GM19351 (cell line): ENCODE data around the gene LRIF1.
"Not testable (repeated sequence)": the region's sequence is repeated elsewhere in the genome, so short reads cannot be mapped to it uniquely, and the experiment has no call there.

ENCODE experiments used
- ATAC-seq: cut with Tn5 transposase; IDR thresholded peaks from one replicate; pipeline ENCODE4 v1.9.1; 2021; ENCODE audit warnings: mild to moderate bottlenecking, moderate library complexity; ENCODE audit not compliant: unreplicated experiment

The LRIF1 gene

DNA sequence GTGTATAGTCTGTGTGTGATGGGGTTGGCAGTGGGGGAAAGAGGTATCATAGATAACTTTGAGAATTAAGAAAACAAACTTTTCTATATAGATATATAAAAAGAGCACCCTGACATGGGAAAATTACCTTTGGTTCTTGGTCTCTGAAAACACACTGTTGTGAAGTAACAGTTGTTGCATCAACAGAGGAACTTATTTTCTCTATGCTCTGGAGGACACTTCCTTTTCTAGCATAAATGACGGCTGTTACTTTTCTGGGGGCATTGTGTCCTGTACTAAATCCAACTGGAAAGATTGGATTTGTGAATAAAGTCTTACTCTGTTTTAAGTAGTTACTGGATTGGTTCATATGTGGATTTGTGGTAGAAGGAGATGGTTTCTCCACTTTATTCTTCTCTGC, 12.6 kb downstream of the LRIF1 start:
- no peak for ATAC-seq

DNA sequence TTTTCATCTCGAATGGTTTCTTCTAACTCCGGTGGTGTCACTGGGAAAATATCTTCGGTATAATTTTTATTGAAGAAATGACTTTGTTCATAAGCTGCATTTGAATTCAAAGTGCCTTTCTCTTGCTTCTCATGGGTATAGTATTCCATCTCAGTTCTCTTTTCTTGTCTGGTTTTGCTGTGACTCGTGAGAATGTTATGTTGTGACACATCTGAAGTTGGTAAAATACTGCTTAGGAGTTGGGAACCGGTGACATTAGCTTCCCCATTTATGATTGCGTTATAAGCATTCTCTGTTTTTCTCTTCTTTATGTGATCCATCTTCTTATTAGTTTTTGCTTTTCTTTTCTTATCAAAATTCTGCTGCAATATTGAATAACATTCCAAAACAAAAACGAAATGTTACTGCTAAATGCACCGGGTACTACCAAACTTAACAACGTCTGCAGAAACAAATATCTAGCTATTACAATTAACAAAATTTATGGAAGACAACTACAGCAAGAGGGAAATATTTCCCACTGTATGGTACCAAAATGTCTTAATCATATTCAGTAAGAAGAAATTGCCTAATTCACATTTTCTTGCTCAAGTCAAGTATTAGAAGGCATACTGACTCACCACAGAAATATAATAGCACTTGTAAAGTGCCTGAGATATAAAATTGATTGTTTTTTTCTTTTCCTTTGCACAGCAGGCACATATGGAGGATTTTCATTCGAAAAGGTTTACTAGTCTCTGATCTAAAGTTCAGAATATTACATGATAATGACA, 15.5 kb downstream of the LRIF1 start:
- ATAC-seq, result no peak

DNA sequence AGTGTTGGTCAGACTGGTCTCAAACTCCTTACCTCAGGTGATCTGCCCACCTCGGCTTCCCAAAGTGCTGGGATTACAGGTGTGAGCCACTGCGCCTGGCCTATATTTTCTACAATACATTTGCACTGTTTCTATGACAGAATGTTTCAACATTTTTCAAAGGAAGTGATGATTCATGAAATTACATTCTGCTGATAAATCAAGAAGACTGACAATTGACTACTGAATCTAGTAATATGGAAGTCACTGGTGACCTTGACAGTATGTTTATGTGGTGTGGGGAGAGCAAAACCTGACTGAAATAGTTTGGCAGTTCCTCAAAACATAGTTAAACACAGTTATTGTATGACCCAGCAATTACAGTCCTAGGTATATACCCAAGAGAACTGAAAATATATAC, 18.1 kb downstream of the LRIF1 start:
- ATAC-seq, result no peak

DNA sequence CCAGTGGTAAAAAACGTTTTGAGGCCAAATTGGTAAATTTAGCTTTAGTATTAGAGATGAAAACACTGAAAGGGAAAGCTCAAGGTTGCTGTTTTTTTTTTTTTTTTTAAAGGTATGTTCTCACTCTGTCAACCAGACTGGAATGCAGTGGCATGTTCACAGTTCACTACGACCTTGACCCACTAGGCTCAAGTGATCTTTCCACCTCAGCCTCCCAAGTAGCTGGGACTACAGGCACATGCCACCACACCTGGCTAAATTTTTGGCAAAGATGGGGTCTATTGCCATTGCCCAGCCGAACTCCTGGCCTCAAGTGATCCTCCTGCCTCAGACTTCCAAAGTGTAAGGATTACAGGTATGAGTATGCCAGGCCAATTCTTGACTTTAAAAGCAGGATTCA, 18.9 kb downstream of the LRIF1 start:
- no peak for ATAC-seq

DNA sequence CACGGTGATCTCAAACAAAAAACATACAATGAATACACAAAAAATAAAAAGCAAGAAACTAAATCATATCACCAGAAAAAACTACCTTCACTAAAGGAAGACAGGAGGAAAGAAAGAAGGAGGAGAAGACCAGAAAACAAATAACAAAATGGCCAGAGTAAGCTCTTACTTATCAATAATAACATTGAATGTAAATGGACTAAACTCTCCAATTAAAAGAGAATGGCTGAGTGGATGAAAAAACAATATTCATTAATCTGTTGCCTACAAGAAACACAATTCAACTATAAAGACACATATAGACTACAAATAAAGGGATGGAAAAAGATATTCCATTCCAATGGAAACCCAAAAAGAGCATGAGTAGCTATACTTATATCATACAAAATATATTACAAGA, 27.2 kb downstream of the LRIF1 start:
- no peak for ATAC-seq

DNA sequence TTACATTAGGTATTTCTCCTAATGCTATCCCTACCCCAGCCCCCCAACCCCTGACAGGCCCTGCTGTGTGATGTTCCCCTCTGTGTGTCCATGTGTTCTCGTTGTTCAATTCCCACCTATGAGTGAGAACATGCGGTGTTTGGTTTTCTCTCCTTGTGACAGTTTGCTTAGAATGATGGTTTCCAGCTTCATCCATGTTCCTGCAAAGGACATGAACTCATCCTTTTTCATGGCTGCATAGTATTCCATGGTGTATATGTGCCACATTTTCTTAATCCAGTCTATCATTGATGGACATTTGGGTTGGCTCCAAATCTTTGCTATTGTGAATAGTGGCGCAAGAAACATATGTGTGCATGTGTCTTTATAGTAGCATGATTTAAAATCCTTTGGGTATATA, 32.6 kb downstream of the LRIF1 start:
- ATAC-seq, result not testable (repeated sequence)

DNA sequence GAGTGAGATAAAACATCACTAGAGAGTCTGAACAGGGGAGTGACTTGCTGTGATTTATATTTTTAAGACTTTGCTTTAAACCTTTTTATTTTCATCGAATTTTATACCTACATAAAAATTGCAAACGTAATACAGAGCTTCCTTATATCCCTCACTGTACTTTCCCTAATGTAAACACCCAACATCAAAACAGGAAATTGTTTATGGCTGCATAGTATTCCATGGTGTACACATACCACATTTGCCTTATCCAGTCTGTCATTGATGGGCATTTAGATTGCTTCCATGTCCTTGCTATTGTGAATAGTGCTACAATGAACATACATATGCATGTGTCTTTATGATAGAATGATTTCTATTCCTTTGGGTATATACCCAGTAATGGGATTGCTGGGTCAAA, 34.8 kb downstream of the LRIF1 start:
- ATAC-seq, result no peak

DNA sequence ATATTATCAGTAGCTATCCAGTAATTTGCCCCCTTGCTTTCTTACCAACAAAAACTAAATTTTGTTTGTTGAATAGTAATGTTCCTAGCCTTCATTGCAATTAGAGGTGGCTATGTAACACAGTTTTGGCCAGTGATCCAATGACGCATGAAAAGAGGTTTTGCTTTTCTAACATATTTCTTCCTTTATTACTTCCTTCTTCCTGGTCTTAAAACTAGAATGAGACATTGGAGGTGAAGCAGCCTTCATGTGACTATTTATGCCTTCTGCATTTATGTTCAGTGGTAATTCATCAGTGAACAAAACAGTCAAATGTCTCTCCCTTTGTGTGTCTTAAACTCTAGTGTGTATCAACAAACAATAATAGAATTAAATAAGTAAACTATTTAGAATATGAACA, 35.5 kb downstream of the LRIF1 start:
- ATAC-seq, result no peak

DNA sequence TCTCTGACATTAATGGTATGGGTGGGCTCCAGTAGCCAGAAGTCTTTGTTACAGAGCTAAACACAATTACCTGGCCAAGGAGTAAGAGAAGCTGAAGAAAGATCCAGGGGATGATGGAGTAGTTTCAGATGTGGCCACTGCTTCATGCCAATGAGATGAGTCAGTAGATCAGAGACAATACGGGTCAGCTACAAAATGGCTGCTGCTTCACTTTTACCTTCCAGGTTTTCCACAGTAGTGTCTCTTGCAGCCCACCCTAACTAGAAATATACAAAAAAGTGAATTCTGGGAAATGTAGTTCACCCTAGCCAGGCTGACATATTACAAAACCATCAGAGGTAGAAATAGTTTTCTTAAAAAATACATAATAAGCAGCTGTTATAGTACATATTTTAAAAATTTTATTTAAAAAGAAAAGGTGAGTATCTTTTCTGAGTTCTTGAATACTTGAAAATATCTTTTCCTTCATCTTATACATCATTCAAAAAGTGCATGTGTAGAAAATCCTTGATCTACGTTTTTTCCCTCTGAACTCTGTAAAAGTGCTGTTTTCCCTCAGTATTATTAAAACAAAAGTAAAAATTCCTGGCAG, 36.1 kb downstream of the LRIF1 start:
- no peak for ATAC-seq

DNA sequence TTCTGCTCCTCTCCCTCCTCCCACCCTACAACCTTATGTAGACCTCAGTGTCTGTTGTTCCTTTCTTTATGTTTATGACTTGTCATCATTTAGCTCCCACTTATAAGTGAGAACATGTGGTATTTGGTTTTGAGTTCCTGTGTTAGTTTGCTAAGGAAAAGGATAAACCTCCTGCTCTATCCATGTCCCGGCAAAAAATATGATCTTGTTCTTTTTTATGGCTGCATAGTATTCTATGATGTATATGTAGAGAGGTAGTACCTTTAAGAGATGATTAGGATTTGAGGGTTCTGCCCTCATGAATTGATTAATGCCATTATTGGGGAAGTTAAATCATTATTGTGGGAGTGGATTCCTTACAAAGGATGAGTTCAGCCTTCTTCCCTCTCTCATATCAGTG, 41.8 kb downstream of the LRIF1 start:
- ATAC-seq, result no peak

DNA sequence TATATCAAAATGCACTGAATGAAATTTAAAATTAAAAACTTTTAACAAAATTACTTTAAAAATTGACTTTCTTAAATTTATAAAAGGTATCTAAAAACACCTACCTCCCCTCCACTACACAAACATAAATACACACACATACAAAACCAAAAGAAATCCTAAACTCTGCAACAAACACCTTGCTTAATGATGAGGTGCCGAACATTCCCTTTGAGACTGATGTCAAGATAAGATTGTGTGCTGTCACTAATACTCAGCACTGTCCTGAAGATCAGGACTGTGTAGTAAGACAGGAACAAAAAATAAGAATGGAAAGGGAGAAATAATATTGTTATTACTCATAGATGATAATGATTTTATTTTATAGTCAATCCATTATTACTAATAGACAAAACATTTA, 45.7 kb downstream of the LRIF1 start:
- ATAC-seq, result no peak

DNA sequence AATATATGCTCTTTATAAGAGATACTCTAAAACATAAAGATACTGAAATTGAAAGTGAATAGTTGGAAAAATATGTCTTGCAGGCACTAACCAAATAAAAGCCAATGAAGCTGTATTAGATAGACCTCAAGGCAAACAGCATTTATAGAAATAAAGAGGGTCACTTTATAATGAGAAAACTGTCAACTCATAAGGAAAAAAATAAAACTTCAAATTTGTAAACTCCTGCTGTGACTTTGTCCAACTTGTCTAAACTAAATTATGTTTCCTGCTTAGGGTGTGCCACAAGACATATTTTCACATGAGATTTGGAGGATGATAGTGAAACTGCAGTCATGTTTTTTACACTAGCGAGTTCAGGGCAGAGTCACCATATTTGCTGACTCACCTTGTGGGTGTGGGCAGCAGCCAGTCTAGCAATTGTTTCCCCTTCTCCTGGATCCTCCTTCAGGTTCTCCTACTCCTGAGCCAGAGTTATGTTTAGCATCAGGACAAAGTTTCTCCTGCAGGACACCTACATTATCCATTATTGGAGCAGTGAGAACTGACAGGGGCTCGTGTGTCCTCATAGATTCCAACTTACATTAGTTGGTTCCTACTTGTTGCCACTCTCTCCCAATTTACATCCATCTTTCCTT, 46.9 kb downstream of the LRIF1 start:
- ATAC-seq, result no peak

DNA sequence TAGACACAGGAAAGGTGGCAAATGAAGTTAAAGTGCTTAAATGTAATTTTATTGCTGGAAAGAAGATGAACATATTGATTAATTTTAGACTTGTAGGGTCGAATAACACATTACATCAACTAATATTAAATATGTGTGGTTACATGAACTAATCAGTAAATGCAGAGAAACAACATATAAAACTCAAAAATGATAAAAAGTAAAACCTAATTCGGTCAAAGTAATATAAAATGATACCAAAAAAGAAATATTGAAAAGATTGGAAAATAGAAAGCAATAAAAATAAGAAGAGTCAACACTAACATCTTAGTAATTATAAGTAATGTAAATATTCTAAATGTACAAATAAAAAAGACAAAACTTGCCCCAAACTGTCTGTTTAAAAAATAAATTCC, 47.5 kb downstream of the LRIF1 start:
- no peak for ATAC-seq

DNA sequence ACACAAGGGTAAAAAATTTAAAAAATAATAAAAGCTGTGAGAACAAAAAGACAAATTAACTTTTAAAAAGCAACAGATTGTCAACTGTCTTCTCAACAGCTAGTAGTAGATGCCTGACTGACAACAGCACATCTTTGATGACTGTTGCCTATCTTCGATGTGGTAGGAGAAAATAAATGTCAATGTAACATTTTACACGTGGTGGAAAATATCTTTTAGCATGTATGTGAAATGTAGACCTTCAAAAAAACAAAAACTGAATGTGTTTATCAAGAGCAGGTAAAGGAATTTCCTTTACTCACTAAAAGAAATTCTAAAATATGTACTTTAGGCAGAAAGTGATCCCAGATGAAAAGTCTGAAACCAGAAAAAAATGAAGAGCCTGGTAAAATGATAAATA, 47.9 kb downstream of the LRIF1 start:
- ATAC-seq, result no peak

DNA sequence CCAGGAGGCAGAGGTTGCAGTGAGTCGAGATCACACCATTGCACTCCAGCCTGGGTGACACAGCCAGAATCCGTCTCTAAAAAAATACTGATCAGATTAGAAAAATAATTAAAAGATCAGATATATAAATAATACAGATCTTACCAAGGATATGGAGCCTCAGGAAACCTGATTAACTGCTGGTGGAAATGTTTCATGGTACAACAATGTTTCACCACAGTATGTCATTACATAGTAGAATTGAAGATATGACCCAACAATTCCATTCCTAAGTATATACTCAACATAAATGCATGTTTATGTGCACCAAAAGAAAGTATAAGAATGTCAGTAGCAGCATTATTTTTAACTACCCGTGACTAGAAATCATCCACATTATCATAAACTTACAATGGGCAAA, 49.0 kb downstream of the LRIF1 start:
- ATAC-seq, result no peak

DNA sequence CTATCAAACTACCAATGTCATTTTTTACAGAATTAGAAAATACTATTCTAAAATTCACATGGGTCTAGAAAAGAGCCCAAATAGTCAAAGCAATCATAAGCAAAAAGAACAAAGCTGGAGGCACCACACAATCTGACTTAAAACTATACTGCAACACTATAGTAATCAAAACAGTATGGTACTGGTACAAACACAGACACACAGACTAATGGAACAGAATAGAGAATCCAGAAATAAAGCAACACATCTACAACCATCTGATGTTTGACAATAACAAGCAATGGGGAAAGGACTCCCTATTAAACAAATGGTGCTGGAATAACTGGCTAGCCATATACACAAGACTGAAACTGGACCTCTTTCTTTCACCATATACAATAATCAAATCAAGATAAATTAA, 50.9 kb downstream of the LRIF1 start:
- ATAC-seq, result no peak

DNA sequence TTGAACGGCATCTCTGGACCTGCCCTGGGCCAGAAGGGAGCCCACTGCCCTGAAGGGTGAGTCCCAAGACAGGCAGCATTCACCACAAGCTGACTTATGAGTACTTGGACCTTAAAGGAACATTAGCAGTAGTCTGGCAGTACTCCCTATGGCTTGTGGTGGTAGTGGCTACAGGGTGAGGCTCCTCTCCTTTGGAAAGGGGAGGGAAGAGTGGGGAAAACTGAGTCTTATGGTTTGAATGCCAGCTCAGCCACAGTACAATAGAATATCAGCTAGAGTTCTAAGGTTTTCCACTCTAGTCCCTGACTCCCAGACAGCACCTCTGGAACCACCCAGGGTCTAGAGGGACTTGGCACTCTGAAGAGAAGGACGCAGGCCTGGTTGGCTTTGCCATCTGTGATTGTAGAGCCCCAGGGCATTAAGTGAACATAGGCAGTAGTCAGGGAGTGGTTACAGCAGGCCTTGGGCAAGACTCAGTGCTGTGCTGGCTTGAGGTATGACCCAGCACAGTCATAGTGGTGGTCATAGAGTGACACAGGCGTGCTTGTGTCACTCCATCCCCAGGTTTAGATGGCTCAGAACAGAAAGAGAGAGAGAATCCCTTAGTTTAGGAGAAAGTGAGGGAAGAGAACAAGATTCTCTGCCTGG, 59.7 kb downstream of the LRIF1 start:
- no peak for ATAC-seq

DNA sequence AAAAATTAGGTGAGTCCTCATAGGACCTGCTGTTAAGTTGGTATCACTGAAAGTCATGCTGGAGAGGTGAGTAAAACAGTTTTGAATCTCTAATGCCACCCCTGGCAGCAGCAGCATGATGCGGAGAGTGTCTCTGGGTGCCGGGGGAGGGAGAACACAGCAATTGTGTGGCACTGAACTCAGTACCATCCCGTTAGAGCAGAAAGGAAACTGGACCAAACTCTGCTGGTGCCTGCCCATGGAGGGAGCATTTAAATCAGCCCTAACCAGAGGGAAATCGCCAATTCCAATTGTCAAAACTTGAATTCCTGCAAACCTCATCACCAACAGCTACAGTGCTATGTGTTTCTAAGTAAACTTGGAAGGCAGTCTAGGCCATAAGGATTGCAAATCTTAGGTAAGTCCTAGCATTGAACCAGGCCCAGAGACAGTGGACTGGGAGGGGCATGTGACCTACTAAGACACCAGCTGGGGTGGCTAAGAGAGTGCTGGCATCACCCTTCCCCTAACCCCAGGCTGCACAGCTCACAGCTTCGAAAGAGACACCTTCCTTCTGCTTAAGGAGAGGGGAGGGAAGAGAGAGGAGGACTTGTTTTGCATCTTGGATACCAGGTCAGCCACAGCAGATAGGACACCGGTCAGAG, 60.8 kb downstream of the LRIF1 start:
- ATAC-seq, result no peak

DNA sequence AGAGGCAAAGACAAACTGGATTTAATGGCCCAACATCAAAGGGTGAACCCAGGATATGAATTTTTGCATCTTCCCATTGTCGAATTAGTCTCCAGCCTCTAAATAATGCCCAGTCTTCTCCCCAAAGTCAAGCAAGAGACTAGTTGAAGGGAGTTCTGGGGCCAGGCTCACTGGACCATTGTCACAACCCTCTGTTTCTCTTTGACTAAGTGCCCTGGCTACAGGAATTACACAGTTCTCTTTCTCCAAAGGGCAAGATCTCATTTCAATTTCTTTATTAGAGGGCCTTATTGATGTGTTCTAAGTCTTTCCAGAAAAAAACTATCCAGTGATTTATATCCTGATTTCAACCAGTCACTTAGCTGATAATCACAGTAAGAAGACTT, 64.3 kb downstream of the LRIF1 start:
- ATAC-seq, result no peak

DNA sequence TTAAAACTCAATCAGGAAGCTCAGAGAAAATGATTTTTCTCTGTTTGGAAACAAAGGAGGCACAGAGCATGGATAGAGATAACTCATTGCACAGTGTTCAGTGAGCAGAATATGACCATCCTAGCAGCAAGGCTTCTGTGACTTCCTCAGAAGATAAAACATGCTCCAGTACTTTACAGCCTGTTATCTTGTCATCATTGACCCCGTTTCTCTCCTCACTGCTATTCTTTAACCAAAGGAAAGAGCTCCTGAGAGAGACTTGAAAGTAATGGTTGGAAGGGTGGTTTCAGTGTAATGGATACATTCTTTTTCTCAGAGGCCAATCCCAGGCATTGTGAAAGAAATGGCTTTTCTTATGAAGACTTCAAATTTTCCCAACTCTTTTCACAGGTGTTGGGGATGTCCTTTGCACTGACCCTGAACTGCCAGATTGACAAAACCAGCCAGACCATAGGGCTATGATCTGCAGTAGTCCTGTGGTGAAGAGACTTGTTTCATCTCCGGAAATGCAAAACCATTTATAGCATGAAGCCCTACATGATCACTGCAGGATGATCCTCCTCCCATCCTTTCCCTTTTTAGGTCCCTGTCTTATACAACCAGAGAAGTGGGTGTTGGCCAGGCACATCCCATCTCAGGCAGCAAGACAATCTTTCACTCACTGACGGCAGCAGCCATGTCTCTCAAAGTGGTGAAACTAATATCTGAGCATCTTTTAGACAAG, 64.8 kb downstream of the LRIF1 start:
- no peak for ATAC-seq

DNA sequence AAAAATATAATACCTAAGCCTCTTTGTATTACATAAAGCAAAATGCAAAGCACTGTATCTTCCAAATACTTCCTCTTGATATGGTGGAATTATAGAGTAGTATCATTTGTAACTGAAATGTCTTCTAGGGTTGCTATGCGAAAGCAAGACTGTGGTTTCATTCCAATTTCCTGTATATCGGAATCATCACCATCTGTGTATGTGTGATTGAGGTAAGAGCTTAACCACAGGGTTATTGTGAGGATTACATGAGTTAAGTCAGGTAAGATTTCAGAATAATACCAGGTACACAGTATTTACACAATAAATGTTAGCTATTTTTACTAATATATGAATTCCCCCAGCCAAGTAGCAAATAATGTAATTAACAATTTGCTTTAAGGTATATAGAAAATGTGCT, 66.0 kb downstream of the LRIF1 start:
- no peak for ATAC-seq
